ENCODE results near the gene EXOSC5. TPM values are rescaled to one million over a fixed set of nuclear protein-coding genes. Genes with fewer than 3 reads are reported as not detected.
A peak's percentile ranks its signal among the peaks of the same experiment; 100 is the strongest.

Gene EXOSC5
- total and polyA plus RNA-seq, 10 of the 15 experiments (the other 5 are each of a cell fraction or from before 2014, with no cell fraction given), result 15.8 to 123 (median 52.7) TPM

- TF ChIP-seq PAX5 (IDR thresholded peaks at IDR 0.05; ENCODE audit: borderline replicate concordance, low read depth, low read length) (no peak), HCFC1 (IDR thresholded peaks at IDR 0.05; ENCODE audit: low read length) (peak; percentile 58), SMARCA5 (IDR thresholded peaks at IDR 0.05) (no peak), ZBTB11 (CRISPR knock-in tag; IDR thresholded peaks at IDR 0.05) (no peak), E4F1 (IDR thresholded peaks at IDR 0.05; ENCODE audit: borderline replicate concordance, partially characterized antibody) (peak; percentile 51), KDM1A (IDR thresholded peaks at IDR 0.05; ENCODE audit: borderline replicate concordance) (no peak), MEF2A (IDR thresholded peaks at IDR 0.05; ENCODE audit: insufficient read depth, low read depth, low read length) (no peak), PBX3 (IDR thresholded peaks at IDR 0.05; ENCODE audit: insufficient replicate concordance, low read depth, low read length) (no peak), ZNF384 (IDR thresholded peaks at IDR 0.05; ENCODE audit: borderline replicate concordance, low read depth, low read length) (no peak), YBX1 (IDR thresholded peaks at IDR 0.05) (no peak), RAD51 (IDR thresholded peaks at IDR 0.05) (peak; percentile 92), BCL3 (IDR thresholded peaks at IDR 0.05; ENCODE audit: borderline replicate concordance, insufficient read depth, low read depth, low read length, poor library complexity, severe bottlenecking) (no peak), ZBTB33 (IDR thresholded peaks at IDR 0.05) (peak; percentile 95), SMAD5 (IDR thresholded peaks at IDR 0.05; ENCODE audit: low read depth) (peak; percentile 45; the same call in 1 of the 2 replicates), NFYB (IDR thresholded peaks at IDR 0.05; ENCODE audit: insufficient read depth, low read depth, low read length) (peak; percentile 41; the same call in 1 of the 2 replicates), RFX5 (IDR thresholded peaks at IDR 0.05; ENCODE audit: low read depth, low read length) (peak; percentile 62)
Observed at GRCh38 chr19:41397086-41398049, at the start of gene EXOSC5, which contains the start of gene BCKDHA (continued).

Data from GM12878 (cell line).